Activated gamma-delta T cell treated with anti-CD3 and anti-CD28 coated beads, Interleukin-2, amount 50 U/mL, for 16 hours (primary cell): ENCODE results near the gene GRID1.

Experiments used
- DNase-seq: peaks from one replicate; pipeline ENCODE4 v3.0.0-alpha.2; 2020; ENCODE audit warnings: low read depth

Gene GRID1

DNA sequence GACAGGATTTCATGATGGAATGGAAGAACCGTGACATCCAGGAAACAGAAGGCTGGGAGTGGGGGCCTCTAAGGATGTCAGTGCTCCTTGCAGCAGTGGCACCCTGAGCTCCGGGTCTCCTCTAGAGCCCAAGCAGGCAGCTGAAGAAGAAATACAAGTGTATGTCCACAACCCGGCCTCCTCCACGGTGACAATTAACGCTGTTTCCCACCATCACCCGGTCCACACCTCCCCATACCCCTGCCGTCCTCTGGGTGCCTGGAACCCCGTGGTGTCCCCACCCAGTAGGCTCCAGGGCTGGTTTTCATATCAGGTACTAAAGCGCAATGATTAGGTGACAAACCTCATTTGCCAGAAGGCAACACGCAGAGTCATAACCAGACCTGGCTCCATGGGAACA is 30.3 kb downstream of the GRID1 start:
- no peak for DNase-seq

DNA sequence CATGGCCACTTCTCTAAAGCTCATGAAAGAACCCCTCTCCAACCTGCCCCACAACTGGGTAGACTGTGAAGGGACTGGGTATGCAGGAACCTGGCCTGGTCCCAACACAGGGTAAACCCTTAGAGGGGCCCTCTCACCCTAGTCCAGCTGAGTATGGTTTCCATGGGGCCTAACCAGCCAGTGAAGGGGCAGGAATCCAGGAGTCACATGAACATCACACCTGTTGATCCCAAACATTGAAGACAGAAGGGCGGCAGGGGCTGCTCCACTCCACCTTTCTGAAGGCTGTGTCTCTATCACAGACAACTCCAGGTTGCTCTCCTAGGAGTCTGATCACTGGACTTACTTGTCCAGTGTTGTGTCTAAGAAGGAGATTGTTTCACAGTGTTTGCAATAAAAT is 30.8 kb downstream of the GRID1 start:
- DNase-seq = no peak

DNA sequence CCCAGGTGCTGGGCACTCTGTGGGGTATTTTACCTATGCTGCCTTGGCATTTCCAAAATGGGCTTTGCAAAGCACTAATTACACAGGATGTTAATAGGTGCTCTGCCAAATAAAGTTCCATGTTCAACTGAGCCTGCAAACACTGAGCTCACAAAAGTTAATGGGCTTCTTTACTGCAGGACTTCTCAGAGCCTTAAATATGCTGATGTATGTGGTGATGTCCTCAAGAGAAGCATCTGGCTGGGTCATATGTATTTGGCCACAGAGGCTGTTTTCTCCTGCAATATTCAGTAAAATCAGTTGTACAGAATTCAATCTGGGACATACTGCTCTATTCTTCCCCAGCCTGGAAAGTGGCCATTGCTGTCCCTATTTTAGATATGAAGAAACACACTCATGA is 31.3 kb downstream of the GRID1 start:
- DNase-seq = no peak

DNA sequence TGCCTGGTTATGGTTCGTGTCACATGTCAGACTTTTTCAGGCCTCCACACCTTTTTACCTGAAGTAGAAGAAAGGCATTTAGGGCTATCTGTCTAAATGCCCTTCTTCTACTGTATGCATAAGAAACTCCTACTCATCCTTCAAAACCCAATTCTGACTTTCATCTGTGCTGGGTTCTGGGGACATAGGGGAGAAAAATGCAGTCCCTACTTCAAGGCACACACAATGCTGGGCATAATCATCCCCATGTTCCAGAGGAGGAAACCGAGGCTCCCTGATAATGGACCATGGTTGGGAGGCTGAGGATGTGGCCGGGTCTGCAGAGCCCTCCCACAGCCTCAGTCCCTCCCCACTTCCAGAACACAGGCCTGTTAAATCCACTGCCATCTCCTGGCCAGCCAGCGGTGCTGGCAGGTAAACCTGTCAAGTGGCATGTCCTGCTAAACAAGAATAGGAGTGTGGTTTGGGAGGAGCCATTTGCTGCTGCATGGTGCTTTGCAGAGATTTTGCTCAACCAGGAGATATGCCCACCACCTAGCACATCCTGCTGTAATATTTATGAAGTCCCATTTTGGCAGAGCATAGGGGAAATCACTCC is 32.0 kb downstream of the GRID1 start:
- no peak for DNase-seq

DNA sequence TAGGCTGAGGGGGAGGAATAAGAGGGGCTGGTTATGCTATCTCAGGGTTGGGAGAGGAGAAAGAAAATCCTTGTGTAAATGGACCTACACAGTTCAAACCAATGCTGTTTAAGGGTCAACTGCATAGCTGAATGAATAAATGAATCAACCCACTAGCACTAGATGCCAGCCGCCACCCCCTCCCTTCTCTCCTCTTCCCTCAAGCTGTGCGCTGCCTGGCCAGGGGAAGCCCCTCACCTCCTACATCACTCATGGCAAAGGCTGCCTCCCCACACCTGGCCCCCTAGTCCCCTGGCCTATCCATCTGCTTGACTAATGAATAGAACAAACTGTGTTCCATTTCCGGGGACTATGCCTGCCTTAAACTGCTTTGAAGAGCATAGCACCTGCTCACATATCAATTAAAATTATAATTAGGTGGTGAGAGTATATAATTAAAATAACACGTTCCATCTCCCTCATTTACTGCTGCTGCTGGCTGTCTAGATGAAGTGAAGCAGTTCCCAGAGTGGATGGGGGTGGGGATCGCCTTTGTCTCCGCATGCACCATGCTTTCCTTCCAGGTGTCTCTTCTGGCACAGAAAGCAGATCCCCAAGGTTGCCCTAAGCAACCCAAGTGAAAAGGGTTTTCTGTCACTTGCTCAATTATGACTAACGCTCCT is 32.6 kb downstream of the GRID1 start:
- no peak for DNase-seq

DNA sequence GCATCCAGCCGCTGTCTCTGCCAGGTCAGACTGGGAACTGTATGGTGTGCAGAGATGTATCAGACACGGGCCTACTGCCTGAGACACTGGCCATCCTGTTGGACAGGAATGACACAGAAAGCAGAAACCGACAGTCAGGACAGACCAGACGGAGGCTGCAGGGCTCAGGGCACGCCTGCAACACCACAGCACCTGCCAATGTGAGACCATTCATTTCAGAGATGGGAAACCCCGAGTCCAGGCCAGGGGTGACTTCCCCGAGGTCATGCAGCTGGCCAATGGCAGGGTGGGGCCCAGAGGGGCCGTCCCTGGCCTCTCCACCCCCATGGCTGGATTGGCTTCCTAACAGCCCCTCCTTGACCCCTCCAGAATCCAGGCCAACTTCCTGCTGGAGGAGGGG is 34.7 kb downstream of the GRID1 start:
- no peak for DNase-seq

DNA sequence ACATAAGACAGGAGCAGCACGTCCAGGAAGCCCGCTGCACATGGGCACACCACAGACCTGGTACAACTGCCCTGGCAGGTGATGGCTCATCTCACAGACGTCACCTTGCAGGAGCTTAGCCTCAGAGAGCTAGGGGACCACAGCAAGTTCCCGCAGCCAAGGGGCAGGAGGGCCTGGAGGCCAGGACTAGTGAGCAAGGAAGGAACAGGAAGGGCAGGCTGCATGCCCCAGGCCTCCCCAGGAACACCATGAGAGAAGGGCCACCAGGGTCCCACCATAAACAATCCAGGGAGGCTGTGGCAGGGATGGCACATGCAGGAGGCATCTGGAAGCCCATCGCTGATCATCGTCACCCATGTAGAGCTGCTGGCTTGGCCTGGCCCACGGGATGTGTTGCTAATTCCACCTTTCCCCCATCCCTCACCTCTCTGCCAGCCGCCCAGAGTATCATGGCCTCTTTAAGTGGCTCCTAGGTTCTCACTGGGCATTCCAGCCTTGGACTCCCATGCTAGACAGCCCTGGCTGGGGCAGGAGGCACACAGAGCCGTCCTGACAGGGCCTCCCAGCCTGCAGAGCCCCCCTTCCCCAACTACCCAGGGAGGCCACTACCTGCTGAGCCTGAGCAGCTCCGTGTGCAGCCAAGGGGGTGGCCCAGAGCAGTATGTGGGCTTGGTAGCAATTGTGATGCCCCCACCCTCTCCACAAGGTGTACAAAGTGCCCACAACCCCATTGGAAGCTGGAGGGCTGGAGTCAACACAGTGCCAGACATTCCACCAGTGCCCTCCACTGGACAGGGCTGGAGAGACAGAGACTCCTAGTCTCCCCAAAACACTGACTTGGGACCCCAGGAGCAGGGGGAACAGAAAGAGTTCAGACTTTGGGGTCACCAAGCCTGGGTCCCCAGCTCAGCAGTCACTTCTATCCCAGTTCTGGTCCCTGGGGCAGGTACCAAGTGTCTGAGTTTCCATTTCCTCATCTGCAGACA is 35.5 kb downstream of the GRID1 start:
- DNase-seq = no peak

DNA sequence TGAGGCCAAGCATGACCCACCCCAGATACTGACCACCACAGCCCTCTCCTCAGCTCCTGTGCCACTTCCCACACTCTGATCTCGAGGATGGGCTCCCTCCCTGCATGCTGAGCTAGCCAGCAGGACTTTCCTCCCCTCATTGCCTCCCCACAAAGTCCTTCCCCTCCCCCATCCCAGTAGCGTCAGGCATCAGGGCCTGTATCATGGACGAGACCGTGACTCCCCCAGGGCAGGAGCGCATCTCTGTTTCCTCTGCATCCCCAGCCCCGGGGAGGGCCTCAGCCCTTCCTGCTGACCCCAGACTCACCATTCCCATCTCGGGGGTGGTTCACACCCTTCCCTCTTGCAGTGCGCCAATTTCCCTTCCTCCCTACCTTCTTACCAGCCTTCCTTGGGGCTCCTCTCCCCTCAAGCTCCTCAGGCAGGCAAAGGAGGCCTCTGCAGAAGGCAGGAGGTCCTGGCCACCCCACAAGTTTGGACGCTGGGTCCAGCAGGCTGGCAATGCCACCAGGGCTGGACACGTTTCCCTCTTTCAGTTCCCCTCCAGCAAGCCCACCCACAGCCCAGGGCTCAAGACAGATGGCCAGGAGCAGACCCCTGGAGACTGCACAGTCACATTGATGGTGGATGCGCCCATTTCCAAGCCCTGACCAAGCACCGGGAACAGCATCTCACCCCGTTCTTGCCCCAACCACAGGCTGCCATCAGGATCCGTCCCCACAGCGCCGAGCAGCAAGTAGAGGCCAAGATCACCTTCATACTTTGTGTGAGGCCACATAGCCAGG is 36.5 kb downstream of the GRID1 start:
- DNase-seq = no peak

DNA sequence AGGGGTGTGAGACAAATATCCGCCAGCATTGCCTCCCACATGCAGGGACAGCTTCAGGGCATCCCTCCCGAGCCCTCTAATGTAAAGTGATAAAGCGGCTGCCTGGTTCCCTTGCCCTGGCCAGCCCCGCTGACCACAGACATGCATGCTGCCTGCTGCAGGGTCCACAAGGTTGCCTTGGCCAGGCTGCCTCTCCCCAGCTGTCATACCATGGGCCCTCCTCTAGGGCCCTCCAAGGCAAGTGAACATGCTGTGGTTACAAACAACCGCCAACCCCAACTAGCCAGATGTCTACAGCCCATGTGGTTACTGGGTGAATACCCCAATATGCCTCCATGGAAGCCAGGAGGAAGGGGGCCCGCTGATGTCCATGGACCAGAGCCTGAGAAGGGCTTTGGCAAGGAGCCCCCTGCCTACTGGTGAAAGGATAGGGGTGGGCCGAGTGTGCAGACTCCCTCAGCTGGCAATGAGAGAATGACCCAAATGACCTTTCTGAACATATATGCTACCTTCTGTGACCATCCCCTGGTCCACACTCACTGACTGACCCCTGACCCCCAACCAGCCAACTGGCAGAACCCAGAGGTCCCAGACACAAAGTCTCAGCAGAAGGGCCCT is 37.4 kb downstream of the GRID1 start:
- DNase-seq = no peak

DNA sequence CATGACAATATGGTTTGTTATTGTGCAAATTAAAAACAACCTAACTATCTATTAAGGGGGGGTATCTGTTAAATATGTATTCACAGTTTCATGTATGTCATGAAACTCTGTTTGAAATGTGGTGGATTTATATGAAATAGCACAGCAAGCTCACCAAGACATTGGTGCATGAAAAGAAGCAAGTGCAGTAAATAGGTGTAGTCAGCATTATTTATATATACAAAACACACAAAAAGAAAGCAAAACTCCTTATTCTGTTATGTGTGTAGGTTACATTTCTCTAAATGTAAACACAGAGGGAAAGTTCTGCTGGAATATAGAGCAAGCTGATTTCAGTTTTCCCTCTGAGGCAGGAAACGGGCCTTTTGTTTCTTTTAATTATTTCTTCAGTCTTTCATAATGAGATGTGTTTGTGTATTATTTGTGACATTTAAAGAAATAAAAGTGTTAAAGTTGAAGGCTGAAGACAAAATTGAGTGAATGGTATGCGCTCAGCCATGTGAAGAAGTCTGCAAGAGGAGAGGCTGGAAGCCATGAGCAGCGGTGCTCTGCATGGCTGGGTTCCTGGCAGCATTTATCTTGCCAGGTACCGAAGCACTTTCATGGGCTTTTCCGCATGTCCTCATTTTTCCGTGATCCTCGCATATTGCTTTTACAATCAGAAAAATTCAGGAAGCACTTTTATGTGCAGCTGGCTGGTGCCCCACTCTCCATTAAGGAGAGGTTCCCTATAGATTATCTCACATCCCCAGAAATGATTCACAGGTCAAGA is 38.5 kb downstream of the GRID1 start:
- no peak for DNase-seq

DNA sequence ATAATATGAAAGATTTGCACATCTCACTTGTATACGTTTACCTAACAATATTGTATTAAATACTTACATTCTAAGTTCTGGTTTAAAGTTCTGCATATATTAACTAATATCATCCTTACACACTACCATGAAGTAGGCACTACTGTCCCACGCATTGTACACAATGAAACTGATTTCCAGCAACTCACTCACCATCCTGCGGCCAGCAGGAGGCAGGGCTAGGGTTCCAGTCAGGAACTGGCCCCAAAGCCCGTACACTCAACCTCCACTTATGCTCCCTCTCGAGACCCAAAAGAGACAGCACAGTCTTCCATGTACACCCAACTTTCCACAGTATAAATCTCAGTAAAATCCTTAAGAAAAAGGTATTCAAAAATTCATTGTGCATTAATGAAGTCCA is 41.4 kb downstream of the GRID1 start:
- DNase-seq = no peak

DNA sequence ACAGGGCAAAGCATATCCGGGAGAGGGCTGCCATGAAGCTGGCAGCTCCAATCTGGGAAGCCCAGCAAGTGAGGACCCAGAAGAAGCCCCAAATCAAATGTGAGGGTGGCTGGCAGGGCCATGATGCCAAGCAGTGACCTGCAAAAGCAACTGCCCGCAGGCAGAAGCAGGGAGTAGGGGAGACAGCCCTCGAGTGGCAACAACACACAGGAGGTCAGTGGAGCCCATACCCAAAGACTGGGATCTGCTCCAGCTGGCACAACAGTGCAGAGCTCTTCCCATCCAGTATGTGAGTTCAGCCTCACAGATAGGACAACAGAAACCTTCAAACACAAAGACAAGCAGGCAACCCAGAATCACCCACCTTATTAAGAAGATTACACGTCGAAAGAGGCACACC is 45.0 kb downstream of the GRID1 start:
- DNase-seq = no peak

DNA sequence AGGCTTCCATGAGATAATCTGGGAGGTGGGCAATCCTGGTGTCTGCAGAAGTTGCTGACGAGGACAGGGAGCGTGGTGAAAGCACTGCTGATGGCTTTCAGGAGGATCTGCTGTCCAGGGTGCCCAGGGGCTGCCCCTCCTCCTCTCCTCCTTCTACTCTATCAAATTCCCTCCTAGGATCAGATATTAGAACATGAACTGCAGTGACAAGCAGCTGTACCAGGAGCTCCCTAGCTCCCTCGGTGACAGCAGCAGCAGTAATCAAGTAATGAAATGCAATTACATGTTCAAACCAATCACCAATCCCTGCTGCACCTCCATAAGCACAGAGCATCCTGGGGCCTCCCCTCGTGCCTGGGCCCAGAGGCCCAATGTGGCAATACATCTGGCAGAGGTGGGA is 46.9 kb downstream of the GRID1 start:
- no peak for DNase-seq

DNA sequence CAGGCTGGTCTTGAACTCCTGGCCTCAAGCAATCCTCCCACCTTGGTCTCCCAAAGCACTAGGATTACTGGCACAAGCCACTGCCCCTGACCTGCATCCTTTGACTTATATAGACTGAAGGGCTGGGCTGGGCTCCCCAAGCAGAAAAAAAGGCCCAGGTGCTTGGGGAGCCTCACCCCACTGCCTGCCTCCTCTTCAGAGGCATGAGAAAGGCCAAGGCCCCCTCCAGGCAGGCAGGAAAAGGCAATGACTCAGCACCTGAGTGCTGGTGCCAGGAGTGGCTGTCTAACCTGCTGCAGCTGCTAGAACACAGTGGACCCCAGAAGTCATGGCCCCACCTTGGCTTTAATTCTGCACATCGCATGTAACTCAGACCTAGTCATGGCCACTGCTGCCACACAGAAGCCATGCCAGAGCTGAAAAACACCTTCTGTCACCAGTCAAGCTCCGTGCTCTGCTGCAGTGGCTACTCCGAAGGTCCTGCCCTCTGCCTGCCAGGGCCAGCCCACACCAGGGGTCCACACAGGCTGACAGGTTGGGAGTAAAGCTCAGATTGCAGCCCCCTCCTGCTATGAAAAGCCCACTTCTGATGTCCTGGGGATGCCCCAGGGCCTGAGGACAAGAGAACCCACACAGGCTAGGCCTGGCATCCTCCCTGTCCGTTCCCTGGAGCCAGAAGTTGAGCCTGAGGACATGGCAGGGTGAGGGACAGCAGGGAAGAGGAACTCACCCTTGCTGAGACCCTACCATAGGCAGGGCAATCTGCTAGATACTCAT is 48.5 kb downstream of the GRID1 start:
- no peak for DNase-seq

DNA sequence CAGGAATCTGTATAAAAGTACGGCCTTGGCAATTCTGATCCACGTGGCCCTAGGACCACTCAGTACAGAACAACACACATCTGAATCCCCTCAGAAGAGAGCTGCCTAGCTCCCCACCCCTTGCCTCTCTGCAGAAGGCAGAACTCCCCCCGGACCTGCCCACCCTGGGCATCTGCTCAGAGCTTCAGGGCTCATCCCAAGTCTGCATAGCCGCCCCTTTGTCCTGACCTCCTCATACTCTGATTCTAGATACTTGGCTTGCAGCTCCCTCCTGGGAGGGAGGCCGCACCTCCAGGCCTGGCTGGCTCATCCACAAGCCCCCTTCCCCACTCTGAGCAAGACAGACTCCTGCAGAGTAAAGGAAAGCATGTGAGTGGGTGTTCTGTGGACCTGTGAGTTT is 49.6 kb downstream of the GRID1 start:
- no peak for DNase-seq

DNA sequence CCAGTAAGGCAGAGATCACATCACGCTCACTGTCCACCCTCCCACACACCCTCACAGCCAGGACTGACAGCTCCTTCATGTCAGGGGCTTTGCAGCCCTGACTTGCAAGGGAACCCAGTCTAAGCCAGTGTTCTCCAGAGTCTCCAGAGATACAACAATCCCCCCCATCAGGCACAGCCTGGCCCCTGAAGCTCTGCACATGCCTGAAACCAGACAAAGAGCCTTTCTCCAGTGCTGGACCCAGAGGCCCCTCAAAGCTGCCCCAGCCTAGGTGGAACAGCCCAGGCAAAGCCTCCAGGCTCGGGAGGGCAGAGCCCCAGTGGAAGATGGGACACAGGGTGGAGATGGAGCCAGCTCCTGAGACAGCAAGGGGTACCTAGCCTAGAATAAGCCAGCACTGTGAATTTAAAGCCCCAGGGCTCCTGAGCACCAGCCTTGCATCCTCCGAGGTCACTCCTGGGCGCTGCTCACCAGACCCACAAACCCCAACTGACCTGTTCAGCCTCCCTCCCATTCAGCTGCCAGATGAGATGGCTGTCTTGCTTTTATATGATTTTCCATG is 50.2 kb downstream of the GRID1 start:
- DNase-seq = no peak

DNA sequence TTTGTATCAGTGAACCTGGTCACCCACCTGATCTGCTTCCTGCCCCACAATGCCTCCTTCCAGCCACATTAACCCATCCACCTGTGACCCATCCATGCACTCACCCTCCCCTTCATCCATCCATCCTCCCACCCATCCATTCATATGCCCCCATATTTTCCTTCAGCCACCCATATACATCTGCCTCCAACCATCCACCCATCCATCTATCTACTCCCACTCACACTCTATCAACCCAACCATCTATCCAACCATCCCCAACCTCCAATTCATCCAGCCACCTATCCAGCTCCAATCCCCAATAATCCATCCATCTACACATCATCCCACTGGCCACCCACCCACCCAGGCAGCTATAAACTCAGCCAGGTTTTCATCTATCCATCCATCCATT is 51.0 kb downstream of the GRID1 start:
- no peak for DNase-seq

DNA sequence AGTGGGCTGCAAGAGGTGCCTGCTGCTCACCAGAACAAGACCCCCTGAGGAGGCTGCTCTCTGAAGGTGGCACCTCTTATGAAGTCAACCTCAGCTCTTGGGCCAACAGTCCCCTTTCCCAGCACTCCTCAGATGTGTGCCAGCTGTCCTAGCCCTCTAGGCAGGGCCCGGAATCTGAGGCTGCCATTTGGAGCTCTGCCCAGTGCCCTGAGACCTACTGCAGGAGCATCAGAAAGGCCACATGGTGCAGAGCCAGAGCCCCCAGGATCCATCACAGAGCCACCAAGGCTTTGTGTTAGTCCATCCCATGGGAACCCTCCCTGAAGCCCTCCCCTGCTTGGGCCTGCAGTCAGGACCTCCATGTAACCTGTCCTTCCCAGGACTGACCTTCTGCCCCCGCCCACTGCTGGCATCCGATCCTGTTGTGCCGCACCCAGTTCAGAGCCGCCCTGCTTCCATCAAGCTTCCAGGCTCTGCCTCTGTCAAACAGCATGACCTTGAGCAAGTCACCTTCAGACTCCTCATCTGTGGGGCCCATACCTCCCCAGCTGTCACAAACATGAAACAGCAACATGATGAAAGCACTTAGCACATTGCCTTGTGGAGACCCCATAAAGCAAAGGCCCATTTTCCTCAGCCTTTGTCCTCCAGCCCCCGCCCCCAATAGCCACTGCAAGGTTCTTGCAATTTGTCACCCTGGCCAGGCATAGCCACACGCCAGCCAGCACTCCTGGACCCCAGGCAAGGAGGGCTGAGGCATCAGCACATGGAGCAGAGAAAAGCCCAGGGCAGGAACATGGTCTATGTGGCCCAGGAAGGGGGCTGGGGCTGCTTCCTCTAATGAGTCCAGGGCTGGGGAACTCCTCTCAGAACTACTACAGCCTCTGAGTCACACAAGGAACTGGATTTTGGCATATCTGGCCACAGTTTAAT is 51.7 kb downstream of the GRID1 start:
- no peak for DNase-seq

DNA sequence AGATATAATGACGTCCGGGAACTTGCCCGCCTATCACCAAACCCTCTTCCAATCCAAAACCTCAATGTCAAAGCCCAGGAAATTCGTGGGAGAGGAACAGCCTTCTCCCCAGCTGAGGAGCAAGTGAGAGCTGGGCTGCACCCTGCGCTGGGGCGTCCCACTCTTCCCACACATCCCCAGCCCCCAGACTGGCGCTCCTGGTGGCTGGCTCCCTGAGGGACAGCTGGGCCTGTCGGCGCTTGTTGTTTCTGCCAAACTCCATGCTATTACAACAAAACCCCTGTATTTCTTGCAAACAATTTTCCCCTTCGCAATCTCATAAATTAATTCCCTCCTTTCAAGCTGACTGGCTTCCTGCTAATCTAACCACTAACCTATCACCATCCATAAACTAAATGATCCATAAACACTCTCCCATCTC is 53.0 kb downstream of the GRID1 start:
- DNase-seq = no peak
